GM21717 (cell line): ENCODE results near the gene CEBPA.
"Not testable (repeated sequence)": the region's sequence is repeated elsewhere in the genome, so short reads cannot be mapped to it uniquely, and the experiment has no call there.

Source experiments
- ATAC-seq: cut with Tn5 transposase; IDR thresholded peaks from one replicate; pipeline ENCODE4 v1.9.1; 2021; ENCODE audit warnings: mild to moderate bottlenecking, moderate library complexity; ENCODE audit not compliant: unreplicated experiment

The CEBPA gene

GRCh38 chr19:33301144-33301899, 1.0 kb downstream of the CEBPA start:
- ATAC-seq, result no peak

DNA sequence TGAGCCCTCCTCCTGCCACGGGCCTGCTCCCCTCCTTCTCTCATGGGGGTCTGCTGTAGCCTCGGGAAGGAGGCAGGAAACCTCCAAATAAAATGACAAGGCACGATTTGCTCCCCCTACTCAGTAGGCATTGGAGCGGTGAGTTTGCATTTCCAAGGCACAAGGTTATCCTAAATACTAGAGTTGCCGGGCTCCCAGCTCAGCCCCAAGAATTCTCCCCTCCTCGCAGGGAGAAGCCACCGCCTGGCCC, 1.5 kb downstream of the CEBPA start:
- no peak for ATAC-seq

GRCh38 chr19:33300009-33300893, 2.1 kb downstream of the CEBPA start:
- no peak for ATAC-seq

DNA sequence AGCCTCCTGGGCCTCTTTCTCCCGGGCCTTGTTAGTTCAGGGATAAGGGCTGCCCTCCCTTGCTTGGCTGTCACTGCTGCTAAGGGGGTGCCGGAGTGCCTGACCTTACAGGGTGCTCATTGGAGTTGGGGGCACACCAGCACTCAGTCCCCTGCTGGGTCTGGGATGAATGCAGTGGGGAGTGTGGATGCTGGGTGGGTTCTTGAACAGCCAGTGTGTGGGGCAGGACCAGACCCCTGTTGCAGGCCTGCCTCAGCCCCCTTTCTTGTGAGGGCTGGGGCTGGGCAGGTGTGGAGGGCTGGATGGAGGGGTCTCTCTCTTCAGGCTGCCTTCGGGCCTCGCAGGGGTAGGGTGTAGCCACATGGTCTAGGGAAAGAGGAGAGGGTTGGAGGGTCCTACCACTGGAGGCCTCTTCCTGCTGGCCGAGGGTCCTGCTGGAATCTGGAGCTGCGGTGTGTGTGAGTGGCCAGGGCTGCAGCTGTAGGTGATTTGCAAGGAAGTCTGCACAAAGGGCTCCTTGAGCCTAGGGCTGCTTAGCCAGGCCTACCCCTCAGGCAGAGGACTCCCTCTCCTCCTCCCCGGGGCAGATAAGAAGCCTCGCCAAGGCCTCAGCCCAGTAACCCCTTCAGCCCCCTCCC, 3.2 kb downstream of the CEBPA start:
- ATAC-seq, result no peak

GRCh38 chr19:33298146-33298911, 4.0 kb downstream of the CEBPA start:
- no peak for ATAC-seq

- ATAC-seq, result no peak
These were observed 4.8 kb downstream of the CEBPA start for GRCh38 chr19:33297401-33298145.

DNA sequence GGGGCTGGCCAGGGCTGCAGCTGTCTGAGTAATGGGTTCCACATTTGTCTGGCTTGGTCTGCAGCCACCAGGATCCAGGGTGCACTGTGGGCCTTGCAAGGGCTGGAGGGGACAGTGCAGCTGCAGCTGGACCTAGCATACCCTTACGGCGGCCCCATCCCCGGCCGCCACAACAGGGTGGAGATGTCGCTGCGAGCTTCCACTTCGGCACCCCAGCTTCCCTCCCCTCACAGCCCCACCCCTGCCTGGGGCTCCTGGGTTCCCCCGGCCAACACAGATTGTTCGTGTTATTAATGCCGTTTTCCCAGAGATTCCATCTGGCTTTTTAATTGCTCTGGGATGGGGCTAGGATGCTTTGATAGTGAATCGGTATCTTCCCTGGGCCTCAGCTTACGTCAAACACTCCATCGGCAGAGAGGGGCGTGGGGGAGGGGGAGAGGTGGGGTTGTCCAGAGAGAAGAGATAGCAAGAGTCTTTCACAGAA, 5.8 kb downstream of the CEBPA start:
- no peak for ATAC-seq

GRCh38 chr19:33295621-33296487, 6.5 kb downstream of the CEBPA start:
- no peak for ATAC-seq

DNA sequence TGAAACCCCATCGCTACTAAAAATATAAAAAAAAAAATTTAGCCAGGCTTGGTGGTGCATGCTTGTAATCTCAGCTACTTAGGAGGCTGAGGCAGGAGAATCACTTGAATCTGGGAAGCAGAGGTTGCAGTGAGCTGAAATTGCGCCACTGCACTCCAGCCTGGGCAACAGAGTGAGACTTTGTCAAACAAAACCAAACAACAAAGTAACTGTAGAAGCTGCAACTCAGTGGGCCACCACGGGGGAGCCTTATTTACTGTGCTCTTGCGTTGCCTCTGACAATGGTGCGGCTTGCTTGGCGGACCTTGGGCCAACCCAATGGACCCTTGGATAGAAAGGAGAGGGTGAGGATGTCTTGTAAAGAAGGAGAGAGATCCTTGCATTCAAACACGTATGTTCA, 7.3 kb downstream of the CEBPA start:
- not testable (repeated sequence) for ATAC-seq

- ATAC-seq, result no peak
These were observed 8.1 kb downstream of the CEBPA start for GRCh38 chr19:33294058-33294798.

DNA sequence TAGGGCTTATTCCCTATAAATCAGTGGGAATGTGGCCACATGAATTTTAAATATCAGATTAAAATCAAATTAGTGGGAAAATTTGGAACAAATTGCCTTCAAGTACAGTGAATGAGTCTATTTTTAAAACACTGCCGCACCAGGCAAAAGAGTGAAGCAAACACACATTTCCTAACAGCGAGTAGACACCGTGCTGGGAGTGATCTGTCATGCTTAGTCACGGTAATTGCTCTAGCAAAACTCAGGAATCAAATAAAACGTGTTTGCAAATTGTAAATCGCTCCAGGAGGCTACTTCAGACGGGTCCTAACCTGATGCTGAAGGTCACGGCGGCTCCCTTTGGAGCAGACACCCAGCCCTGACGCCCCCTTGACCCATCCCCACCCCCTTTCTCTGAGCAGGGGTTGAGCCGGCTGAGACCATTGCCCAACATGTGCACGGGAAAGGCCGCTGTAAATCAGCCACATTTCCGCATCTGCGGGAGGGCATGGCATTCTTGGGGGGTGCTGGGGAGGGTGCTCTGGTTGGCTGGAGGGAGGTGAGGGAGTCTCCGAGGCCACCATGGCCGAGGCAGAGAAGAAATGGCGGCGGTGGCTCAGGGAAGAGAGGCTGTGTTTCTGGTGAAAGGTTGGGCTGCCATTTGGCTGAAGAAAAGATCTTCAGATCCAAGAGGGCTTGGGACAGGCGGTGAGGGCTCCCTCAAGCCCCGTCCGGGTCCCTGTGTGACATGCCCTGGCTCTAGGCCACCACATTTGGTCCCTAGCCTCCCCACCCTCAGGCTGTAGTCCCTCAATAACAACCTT, 8.9 kb downstream of the CEBPA start:
- no peak for ATAC-seq

DNA sequence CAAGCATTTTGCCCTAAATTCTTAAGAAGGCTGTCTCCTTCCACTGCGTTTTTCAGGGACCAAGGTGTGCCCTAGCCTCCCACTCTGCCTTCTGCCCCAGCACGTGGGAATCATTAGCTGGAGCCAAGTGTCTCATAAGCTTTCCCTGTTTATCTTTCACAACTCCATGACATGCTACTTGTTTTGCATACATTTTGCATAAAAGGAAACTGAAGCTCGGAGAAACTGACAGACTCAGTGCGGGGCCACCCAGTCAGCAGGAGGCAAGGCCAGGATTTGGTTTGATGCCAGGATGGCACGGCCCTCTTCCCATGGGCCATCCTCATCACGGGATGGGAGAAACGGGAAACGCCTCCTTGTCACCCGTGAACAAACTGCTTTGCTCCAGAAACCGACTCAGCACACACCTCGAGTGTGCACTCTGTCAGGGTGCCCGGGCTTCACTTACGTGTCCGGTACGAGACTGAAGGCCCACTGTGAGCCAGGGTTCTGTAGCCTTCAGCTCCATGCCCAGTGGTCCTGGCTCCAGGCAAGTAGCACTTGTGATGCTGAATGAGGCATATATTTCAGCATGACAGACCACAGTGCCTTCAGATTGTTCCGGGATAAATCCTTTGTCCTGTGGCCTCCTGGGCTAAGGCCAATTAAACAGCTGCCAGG, 9.6 kb downstream of the CEBPA start:
- ATAC-seq, result no peak

GRCh38 chr19:33291623-33292534, 10.5 kb downstream of the CEBPA start:
- no peak for ATAC-seq

DNA sequence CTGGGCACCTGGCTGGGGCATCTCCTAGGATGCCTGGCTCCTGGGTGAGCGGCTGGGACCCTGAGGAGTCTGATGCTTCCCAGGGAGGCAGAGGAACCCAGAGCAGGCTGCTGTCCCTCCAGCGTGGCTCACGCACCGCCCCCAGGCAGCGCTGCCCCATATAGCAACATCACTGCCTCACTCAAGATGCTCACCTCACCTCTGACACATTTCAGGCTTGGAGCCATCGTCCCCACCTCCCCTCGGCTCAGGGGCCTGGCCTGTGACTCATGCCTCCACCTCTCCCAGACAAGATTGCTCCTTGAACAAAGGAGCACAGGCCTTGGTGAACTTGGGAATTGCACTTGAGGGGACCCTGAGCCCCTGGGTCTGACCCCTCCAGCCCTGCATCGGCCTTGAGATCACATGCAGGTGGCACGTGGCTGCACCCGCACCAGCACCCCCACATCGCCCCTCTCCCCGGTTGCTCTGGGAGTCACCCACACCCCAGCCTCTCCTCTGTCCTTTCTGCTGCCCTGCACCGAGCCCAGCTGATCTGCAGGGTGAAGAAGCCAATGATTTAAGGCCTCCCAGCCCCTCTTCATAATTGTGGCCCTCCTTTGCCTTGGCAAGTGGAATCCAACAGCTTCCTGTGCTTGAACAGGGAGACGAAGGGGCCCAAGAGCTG, 11.2 kb downstream of the CEBPA start:
- no peak for ATAC-seq

GRCh38 chr19:33290082-33290815, 12.1 kb downstream of the CEBPA start:
- no peak for ATAC-seq
